ENCODE measurements around the gene KLK2.

GRCh38 chr19:50877338-50877737 lies 4.1 kb downstream of the KLK2 start:
- TF ChIP-seq GATA3 (IDR thresholded peaks at IDR 0.05; ENCODE audit: low read depth, low read length) (no peak), GATA2 (IDR thresholded peaks at IDR 0.05; ENCODE audit: low read depth, low read length) (no peak)
